ENCODE results near the gene CLDN9. TPM values are rescaled to one million over a fixed set of nuclear protein-coding genes. Genes with fewer than 3 reads are reported as not detected.

CLDN9 gene
- polyA plus RNA-seq, 1 experiment = not detected

GRCh38 chr16:3008690-3009037 is 4.1 kb upstream of the CLDN9 start:
- H3K36me3 ChIP-seq (ENCODE audit: control insufficient read depth, insufficient read depth, low read length) = no peaks in the 10 kb centered on the region
- POLR2A ChIA-PET = no interaction called here
- no peak for TF ChIP-seq CTCF (IDR thresholded peaks at IDR 0.05; ENCODE audit: insufficient read depth, low read depth, low read length)
- CTCF ChIA-PET = interaction anchor here (1.1 to 2.5 kb wide), 2 partner anchors 23 to 47 kb away, joined by 3 to 11 read pairs; no protein-coding TSS in a partner anchor
- no peak overlapping the region for H3K4me3 ChIP-seq (ENCODE audit: low read depth, low read length)
- DNase-seq (ENCODE audit: low read depth) = no peak
- H3K27me3 ChIP-seq (ENCODE audit: control insufficient read depth, insufficient read depth, low read length) = peaks cover 5% of the 10 kb centered on the region

- Histone ChIP-seq H3K4me3 (ENCODE audit: low read depth, low read length) (no peak overlapping the region), H3K27me3 (ENCODE audit: control insufficient read depth, insufficient read depth, low read length) (peaks cover 5% of the 10 kb centered on the region), H3K36me3 (ENCODE audit: control insufficient read depth, insufficient read depth, low read length) (no peaks in the 10 kb centered on the region)
- TF ChIP-seq CTCF (IDR thresholded peaks at IDR 0.05; ENCODE audit: insufficient read depth, low read depth, low read length) = no peak
- no peak for DNase-seq (ENCODE audit: low read depth)
- ChIA-PET CTCF (interaction anchor here (0.6 to 3.2 kb wide), 6 partner anchors 9 to 671 kb away, joined by 3 to 15 read pairs (median 5); partner anchors contain the start of gene TNFRSF12A), POLR2A (no interaction called here)
Measured at GRCh38 chr16:3009568-3010390, 2.9 kb upstream of the CLDN9 start.

GRCh38 chr16:3010510-3010909 is 2.2 kb upstream of the CLDN9 start:
- H3K36me3 ChIP-seq (ENCODE audit: control insufficient read depth, insufficient read depth, low read length) = no peaks in the 10 kb centered on the region
- no peak for DNase-seq (ENCODE audit: low read depth)
- no peak overlapping the region for H3K4me3 ChIP-seq (ENCODE audit: low read depth, low read length)
- ChIA-PET POLR2A (no interaction called here), CTCF (interaction anchor here (0.6 to 3.2 kb wide), 6 partner anchors 8 to 670 kb away, joined by 3 to 15 read pairs (median 5); partner anchors contain the start of gene TNFRSF12A)
- peaks cover 5% of the 10 kb centered on the region for H3K27me3 ChIP-seq (ENCODE audit: control insufficient read depth, insufficient read depth, low read length)
- no peak for TF ChIP-seq CTCF (IDR thresholded peaks at IDR 0.05; ENCODE audit: insufficient read depth, low read depth, low read length)

- TF ChIP-seq CTCF (IDR thresholded peaks at IDR 0.05; ENCODE audit: insufficient read depth, low read depth, low read length) = no peak
- H3K4me3 ChIP-seq (ENCODE audit: low read depth, low read length) = no peak overlapping the region
- H3K36me3 ChIP-seq (ENCODE audit: control insufficient read depth, insufficient read depth, low read length) = no peaks in the 10 kb centered on the region
- no peak for DNase-seq (ENCODE audit: low read depth)
- peaks cover 5% of the 10 kb centered on the region for H3K27me3 ChIP-seq (ENCODE audit: control insufficient read depth, insufficient read depth, low read length)
- POLR2A ChIA-PET = no interaction called here
- CTCF ChIA-PET = interaction anchor here (0.7 to 3.2 kb wide), 5 partner anchors 9 to 19 kb away, joined by 3 to 15 read pairs (median 6); partner anchors contain the start of genes HCFC1R1, THOC6 and TNFRSF12A
Measured at GRCh38 chr16:3012246-3012645, 477 bp upstream of the CLDN9 start.

- POLR2A ChIA-PET = no interaction called here
- H3K27me3 ChIP-seq (ENCODE audit: control insufficient read depth, insufficient read depth, low read length) = peaks cover 5% of the 10 kb centered on the region
- no peak for TF ChIP-seq CTCF (IDR thresholded peaks at IDR 0.05; ENCODE audit: insufficient read depth, low read depth, low read length)
- CTCF ChIA-PET = interaction anchor here (0.9 to 1.9 kb wide), 4 partner anchors 10 to 18 kb away, joined by 3 to 6 read pairs (median 3); no protein-coding TSS in a partner anchor
- no peak for DNase-seq (ENCODE audit: low read depth)
- no peak overlapping the region for H3K4me3 ChIP-seq (ENCODE audit: low read depth, low read length)
- H3K36me3 ChIP-seq (ENCODE audit: control insufficient read depth, insufficient read depth, low read length) = no peaks in the 10 kb centered on the region
Measured at GRCh38 chr16:3013491-3013951, 798 bp downstream of the CLDN9 start.
